Fibroblast of the aortic adventitia (primary cell): ENCODE data around the gene PRDM1. TPM values are rescaled to one million over a fixed set of nuclear protein-coding genes. Genes with fewer than 3 reads are reported as not detected.
A peak's percentile ranks its signal among the peaks of the same experiment; 100 is the strongest.
"Not testable (repeated sequence)": the region's sequence is repeated elsewhere in the genome, so short reads cannot be mapped to it uniquely, and the experiment has no call there.

Experiments used
- DNase-seq: peaks from one replicate; pipeline ENCODE4 v3.0.0-alpha.2; 2010; ENCODE audit warnings: low read depth
- H3K4me3 ChIP-seq: 2 replicates; pipeline ENCODE4 v1.5.1; 2011; ENCODE audit warnings: low read depth, mild to moderate bottlenecking, control low read depth, low read length, moderate library complexity
- total RNA-seq: library from RNA; depleted of rRNA; stranded (reverse); fragments of >200 nt; gene quantifications from 2 replicates; pipeline ENCODE4 v1.2.3, GENCODE V29; 2012; ENCODE audit warnings: low replicate concordance
- TF ChIP-seq, protein P1 (sequence below): IDR thresholded peaks from 2 replicates; pipeline ENCODE4 v1.5.1; 2011; ENCODE audit warnings: mild to moderate bottlenecking, low read length, control low read depth, inconsistent platforms; ENCODE audit not compliant: insufficient read depth

Gene PRDM1
- total RNA-seq, 1 donor = 2.8 TPM

DNA sequence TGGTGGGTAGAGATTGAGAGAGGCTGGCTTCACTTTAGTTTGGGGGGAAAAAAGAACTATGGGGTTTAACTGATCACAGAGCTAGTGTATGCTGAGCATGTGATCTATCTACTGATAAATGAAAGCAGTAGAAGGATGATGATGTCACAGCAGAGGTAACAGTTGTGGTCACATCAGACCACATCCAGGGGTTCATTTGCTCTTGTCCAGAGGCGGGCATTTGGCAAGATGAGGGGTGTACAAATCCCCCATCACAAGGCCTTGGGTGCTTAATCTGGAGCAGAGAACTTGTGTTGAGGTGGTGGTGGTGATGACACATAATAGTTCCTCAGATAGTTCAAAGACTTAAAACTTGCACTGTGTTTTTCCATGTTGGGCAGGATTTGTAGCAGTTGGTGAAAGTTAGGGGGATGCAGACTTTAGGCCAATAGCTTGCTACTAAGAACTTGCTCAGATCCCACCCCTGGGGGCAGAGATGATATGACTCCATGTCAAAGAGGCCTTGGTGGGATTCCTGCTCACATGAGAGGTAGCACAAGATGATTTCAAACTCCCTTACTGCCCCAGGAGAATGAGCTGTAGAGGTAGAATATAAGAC lies 63.4 kb downstream of the PRDM1 start:
- DNase-seq = no peak
- TF ChIP-seq, protein P1, sequence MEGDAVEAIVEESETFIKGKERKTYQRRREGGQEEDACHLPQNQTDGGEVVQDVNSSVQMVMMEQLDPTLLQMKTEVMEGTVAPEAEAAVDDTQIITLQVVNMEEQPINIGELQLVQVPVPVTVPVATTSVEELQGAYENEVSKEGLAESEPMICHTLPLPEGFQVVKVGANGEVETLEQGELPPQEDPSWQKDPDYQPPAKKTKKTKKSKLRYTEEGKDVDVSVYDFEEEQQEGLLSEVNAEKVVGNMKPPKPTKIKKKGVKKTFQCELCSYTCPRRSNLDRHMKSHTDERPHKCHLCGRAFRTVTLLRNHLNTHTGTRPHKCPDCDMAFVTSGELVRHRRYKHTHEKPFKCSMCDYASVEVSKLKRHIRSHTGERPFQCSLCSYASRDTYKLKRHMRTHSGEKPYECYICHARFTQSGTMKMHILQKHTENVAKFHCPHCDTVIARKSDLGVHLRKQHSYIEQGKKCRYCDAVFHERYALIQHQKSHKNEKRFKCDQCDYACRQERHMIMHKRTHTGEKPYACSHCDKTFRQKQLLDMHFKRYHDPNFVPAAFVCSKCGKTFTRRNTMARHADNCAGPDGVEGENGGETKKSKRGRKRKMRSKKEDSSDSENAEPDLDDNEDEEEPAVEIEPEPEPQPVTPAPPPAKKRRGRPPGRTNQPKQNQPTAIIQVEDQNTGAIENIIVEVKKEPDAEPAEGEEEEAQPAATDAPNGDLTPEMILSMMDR = no peak
- H3K4me3 ChIP-seq = no peak overlapping the region

DNA sequence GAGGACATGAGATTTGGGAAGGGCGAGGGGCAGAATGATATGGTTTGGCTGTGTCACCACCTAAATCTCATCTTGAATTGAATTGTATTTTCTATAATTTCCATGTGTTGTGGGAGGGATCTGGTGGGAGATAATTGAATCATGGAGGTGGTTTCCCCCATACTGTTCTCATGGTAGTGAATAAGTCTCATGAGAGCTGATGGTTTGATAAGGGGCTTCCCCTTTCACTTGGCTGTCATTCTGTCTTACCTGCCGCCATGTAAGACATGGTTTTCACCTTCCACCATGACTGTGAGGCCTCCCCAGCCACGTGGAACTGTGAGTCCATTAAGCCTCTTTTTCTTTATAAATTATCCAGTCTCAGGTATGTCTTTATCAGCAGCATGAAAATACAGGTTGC lies 66.3 kb downstream of the PRDM1 start:
- H3K4me3 ChIP-seq, DNase-seq: not testable (repeated sequence)

DNA sequence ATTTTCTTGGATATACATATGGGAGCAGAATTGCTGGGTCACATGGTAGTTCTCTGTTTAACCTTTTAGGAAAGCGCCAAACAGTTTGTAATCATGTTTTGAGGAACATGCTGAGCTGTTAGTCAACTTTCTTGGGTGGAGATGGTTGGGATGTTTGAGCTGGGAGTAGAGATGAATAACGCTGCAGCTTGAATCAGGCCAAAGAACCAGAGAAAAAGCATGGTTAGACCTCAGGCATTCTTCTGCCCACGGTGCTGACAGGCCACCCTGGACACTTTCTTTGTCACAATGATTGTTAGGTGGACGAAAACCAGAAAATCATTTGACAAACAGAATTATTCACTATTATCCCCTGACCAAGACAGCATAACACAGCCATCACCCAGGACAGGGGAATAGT lies 66.8 kb downstream of the PRDM1 start:
- TF ChIP-seq, protein P1 = no peak
- DNase-seq = no peak
- no peak overlapping the region for H3K4me3 ChIP-seq

DNA sequence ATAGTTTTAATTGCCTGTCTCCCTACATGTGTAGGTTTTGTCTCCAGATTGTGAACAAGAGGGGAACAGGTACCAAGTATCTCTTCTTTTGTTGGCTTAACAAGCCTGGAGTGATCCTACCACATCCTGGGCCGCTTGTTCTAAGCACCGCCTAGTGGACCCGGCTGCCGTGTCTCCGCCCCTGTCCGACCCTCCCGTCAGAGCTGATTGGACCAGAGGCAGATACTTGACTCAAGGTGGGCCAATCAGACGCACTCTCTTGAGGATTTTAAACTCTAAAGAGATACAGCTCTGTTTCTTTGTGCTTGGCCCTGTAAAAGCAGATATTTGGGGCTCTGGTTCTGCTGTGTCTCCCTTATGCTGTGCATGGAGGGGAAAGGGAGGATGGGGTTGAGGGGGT lies 68.2 kb downstream of the PRDM1 start:
- TF ChIP-seq, protein P1 = no peak

DNA sequence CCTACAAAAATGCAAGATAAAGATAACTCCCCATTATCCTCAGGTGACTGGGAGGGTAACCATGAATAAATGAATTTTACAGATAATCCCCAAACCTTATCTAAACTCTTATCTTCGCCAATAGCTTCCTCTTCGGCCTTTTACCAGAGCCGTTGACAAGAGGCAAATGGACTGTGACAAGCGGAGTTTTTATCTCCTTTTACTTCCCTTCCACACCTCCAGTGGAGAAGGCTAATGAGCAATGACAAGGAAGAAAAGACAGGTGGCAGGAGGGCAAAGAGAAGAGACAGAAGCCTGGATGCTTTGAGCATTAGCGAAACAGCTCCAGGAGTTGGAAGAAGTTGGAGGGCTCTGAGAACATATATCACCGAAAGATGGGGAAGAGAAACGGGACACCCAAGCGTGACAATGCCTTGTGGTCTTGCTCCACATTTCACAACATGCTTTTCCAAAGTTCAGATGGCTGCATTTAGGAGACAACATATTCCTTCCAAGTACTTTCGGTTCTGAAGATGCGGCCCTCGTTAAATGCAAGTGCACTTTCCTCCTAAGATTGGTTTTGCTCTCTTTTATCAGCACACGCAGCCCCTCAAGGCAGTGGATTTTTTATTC lies 69.2 kb downstream of the PRDM1 start:
- TF ChIP-seq, protein P1 = peak; percentile 21
- DNase-seq = peak; percentile 46
- H3K4me3 ChIP-seq = no peak overlapping the region

More for the DNA sequence above, 68.2 kb downstream of the PRDM1 start:
- no peak overlapping the region for H3K4me3 ChIP-seq
- DNase-seq = no peak

DNA sequence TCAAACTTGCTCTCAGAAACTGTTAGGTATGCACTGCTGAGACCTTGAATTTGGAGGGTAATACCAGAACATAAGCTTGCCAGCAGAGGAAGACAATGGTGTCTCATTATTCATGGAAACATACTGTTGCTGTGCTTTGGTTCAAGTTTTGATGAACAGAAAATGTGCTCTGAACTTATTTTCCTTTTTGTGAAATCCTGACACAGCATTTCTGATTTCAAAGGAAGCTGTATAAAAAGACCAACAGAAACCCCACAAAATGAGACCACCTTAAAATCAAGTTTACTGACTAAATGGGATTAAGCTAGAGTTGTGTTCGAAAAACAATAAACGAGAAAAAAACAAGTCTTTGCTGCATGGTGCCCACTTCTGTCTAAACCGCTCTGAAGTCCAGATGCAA lies 70.3 kb downstream of the PRDM1 start:
- DNase-seq = no peak
- TF ChIP-seq, protein P1 = no peak
- H3K4me3 ChIP-seq = no peak overlapping the region

DNA sequence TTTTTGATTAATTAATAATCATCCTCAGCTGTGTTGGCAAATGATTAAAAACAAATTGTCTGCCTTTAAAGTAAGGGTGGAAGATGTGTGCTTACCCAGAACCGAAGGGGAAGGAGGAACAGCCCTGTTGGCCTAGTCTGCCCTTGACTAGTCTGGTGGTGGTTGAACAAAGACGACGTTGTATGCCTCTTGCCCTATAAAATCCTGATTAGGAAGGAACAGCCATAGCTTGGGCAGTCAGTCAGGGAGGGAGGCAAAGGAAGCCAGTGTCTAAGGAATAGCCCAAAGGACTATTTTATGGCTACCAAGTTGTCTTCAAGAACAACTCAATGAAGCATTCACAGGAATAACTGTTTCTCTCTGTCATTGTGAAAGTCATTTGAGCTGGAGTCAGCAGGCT lies 70.7 kb downstream of the PRDM1 start:
- no peak for DNase-seq
- TF ChIP-seq, protein P1 = no peak
- no peak overlapping the region for H3K4me3 ChIP-seq
